ENCODE results near the gene ZCCHC12.

ZCCHC12 gene

DNA sequence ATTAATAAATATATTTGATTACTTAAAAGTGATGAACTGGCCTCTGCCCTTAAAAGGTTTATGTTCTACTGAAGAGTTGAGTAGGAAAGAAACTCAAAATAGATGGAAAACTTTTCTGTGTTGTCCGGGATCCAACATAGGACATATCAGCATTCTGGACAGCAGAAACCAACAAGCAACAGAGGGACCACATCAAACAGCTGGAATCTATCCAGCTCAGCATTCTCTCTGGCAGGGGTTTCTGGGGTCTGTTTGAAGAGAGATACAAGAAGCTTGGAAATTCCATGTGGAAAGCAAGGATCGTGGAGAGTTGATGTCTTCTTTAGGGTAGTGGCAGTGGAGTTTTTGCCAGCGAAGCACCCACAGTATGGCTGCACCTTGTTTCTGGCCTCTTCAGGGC is 43.6 kb downstream of the ZCCHC12 start:
- TF ChIP-seq, protein P1, sequence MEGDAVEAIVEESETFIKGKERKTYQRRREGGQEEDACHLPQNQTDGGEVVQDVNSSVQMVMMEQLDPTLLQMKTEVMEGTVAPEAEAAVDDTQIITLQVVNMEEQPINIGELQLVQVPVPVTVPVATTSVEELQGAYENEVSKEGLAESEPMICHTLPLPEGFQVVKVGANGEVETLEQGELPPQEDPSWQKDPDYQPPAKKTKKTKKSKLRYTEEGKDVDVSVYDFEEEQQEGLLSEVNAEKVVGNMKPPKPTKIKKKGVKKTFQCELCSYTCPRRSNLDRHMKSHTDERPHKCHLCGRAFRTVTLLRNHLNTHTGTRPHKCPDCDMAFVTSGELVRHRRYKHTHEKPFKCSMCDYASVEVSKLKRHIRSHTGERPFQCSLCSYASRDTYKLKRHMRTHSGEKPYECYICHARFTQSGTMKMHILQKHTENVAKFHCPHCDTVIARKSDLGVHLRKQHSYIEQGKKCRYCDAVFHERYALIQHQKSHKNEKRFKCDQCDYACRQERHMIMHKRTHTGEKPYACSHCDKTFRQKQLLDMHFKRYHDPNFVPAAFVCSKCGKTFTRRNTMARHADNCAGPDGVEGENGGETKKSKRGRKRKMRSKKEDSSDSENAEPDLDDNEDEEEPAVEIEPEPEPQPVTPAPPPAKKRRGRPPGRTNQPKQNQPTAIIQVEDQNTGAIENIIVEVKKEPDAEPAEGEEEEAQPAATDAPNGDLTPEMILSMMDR (IDR thresholded peaks at IDR 0.05; ENCODE audit: low read depth, low read length, missing control alignments), result no peak
- no peak for DNase-seq (ENCODE audit: low read depth)
- no peak overlapping the region for H3K4me3 ChIP-seq (ENCODE audit: low read depth, low read length)

- H3K4me3 ChIP-seq (ENCODE audit: low read depth, low read length), result no peak overlapping the region
- DNase-seq (ENCODE audit: low read depth), result no peak
- TF ChIP-seq, protein P1 (IDR thresholded peaks at IDR 0.05; ENCODE audit: low read depth, low read length, missing control alignments), result no peak
Observed at GRCh38 chrX:118872102-118872566, 48.5 kb downstream of the ZCCHC12 start.
